Right lobe of liver (tissue), 6 donors: ENCODE results near the gene SRCAP. TPM values are rescaled to one million over a fixed set of nuclear protein-coding genes. Genes with fewer than 3 reads are reported as not detected.

Source experiments
- ATAC-seq, 4 donors: fragments of 200-7000 bp; cut with Tn5 transposase; one replicate each; pipeline ENCODE4 v1.9.1; 2020; ENCODE audit warnings: mild to moderate bottlenecking in 4 of 4, moderate library complexity in 4 of 4
- DNase-seq, 3 donors: peaks; one replicate each; pipeline ENCODE4 v3.0.0-alpha.2; 2020
- H3K27ac ChIP-seq, 3 donors: fragments of 200-600 bp; one replicate each; pipeline ENCODE4 v1.8.0; 2022
- H3K27me3 ChIP-seq, 2 donors: fragments of 200-600 bp; one replicate each; pipeline ENCODE4 v1.8.0; 2022
- H3K36me3 ChIP-seq, 4 donors: fragments of 200-600 bp; sonication (generic) in 1 of 4; one replicate each; pipeline versions ENCODE4 v1.5.1 to v1.8.0; 2017 to 2022; ENCODE audit warnings: control low read depth in 1 of 4
- H3K4me1 ChIP-seq, 4 donors: fragments of 200-600 bp; sonication (generic) in 1 of 4; one replicate each; pipeline versions ENCODE4 v1.5.1 to v1.8.0; 2017 to 2022; ENCODE audit warnings: control low read depth in 1 of 4
- H3K4me3 ChIP-seq, 3 donors: fragments of 200-600 bp; one replicate each; pipeline ENCODE4 v1.8.0; 2022
- H3K9me3 ChIP-seq, 4 donors: fragments of 200-600 bp; sonication (generic) in 1 of 4; one replicate each; pipeline versions ENCODE4 v1.5.1 to v1.8.0; 2017 to 2022; ENCODE audit warnings: control low read depth in 1 of 4
- POLR2A ChIP-seq: fragments of 450-650 bp; IDR thresholded peaks from one replicate; pipeline ENCODE4 v1.6.1; 2017; ENCODE audit warnings: antibody characterized with exemption, mild to moderate bottlenecking
- WGBS: methylation state at CpG from one replicate; pipeline ENCODE4 v1.1.6; 2018; ENCODE audit warnings: low coverage, low lambda C conversion rate; ENCODE audit not compliant: insufficient coverage; ENCODE audit errors: missing lambda C conversion rate; 5-methylcytosine and 5-hydroxymethylcytosine counted together
- intact Hi-C, 2 donors: fragments of 100-400 bp; cut with DNase I; formaldehyde crosslinking; loops; one replicate each; pipeline versions ENCODE4 v1.11.2 to v1.14.1; 2022
- total RNA-seq, 6 experiments: library from RNA; depleted of rRNA in 2 of 6; stranded (reverse); fragments of >200 nt in 2 of 6; fragmentation: NEBNext Ultra II Directional in 3 of 6; extraction: Animal tissue kit (Norgen Biotek cat#: 25700) in 3 of 6; gene quantifications; one replicate each; pipeline versions ENCODE4 v1.1.0 to v1.2.4, GENCODE V29; 2016 to 2023
- TF ChIP-seq, protein P1 (sequence below), 4 donors: fragments of 200-600 bp in 3 of 4; fragments of 450-650 bp in 1 of 4; IDR thresholded peaks; one replicate each; pipeline versions ENCODE4 v1.5.1 to v1.8.0; 2016 to 2022; ENCODE audit warnings: antibody characterized with exemption in 4 of 4, mild to moderate bottlenecking in 2 of 4
- donor health status: DM: no; HTN: yes; CAD: no.
- donor health status: DM: no; HTN: no; CAD: no.
- donor health status: DM: no; HTN: no; CAD: no.
- donor health status: DM: no; HTN: yes; CAD: no.
- donor health status: DM: no; HTN: yes; CAD: no.

Gene SRCAP
- total RNA-seq, 6 experiments from 2014 or later: 12.1 to 31.3 (median 22.6) TPM

DNA sequence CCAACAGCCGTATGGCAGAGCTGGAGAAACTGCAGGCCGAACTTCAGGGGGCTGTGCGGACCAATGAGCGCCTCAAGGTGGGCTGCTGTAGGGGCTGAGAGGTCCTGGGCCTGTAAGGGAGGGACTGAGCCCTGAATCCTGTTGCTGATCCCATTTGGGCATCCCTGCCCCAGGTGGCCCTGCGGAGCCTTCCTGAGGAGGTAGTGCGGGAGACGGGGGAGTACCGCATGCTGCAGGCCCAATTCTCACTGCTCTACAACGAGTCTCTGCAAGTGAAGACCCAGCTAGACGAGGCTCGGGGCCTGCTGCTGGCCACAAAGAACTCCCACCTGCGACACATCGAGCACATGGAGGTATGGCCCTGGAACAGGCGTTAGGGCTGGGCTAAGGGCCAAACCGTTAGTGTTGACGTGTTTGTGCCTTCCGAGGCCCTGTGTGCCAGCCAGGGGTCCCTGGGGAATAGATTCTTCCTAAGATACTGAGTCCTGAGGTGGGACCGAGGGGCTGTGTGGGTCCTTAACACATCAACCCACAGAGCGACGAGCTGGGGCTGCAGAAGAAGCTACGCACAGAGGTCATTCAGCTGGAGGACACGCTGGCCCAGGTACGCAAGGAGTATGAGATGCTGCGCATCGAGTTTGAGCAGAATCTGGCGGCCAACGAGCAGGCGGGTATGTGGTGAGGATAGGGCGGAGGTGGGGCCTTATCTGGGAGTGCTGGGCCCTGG lies 67.4 kb downstream of the SRCAP start:
- 80% methylated on average over 1 of the region's 29 CpGs for WGBS
- peak in 1 of 3 donors; percentile 32 for DNase-seq
- no peak overlapping the region for H3K4me3 ChIP-seq
- intact Hi-C loops: no loop called here
- H3K9me3 ChIP-seq: no peaks in the 10 kb centered on the region
- peaks cover 0 to 18% (median 7%) of the 10 kb centered on the region in 4 donors for H3K4me1 ChIP-seq
- no peak overlapping the region for H3K27ac ChIP-seq
- peaks cover 4 to 81% (median 38%) of the 10 kb centered on the region in 4 donors for H3K36me3 ChIP-seq
- TF ChIP-seq, protein P1, sequence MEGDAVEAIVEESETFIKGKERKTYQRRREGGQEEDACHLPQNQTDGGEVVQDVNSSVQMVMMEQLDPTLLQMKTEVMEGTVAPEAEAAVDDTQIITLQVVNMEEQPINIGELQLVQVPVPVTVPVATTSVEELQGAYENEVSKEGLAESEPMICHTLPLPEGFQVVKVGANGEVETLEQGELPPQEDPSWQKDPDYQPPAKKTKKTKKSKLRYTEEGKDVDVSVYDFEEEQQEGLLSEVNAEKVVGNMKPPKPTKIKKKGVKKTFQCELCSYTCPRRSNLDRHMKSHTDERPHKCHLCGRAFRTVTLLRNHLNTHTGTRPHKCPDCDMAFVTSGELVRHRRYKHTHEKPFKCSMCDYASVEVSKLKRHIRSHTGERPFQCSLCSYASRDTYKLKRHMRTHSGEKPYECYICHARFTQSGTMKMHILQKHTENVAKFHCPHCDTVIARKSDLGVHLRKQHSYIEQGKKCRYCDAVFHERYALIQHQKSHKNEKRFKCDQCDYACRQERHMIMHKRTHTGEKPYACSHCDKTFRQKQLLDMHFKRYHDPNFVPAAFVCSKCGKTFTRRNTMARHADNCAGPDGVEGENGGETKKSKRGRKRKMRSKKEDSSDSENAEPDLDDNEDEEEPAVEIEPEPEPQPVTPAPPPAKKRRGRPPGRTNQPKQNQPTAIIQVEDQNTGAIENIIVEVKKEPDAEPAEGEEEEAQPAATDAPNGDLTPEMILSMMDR (IDR thresholded peaks at IDR 0.05): no peak
- TF ChIP-seq POLR2A: no peak
- no peak for ATAC-seq
- H3K27me3 ChIP-seq: no peaks in the 10 kb centered on the region

DNA sequence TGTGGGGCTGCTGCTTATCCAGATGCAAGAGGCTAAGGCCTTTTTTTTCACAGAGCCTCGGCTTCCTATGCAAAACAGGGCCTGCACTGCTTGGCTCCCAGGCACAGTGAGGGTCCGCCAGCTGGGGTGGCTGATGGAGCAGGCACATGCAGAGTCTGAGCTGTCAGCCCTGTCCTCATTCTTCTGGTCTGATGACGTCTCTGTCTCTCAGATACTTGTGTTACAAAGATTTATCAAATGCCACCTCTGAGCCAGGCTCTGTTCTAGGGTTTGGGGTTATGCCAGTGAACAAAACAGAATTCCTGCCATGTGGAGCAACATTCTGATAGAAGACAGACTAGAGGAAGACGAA lies 67.9 kb downstream of the SRCAP start:
- Histone ChIP-seq H3K27ac (no peak overlapping the region), H3K4me3 (no peak overlapping the region), H3K36me3 (peaks cover 4 to 86% (median 41%) of the 10 kb centered on the region in 4 donors), H3K9me3 (no peaks in the 10 kb centered on the region), H3K27me3 (no peaks in the 10 kb centered on the region), H3K4me1 (peaks cover 0 to 14% (median 5%) of the 10 kb centered on the region in 4 donors)
- ATAC-seq (no peak), DNase-seq (no peak)
- 73% methylated on average over 2 of the region's 4 CpGs for WGBS
- TF ChIP-seq POLR2A: no peak
- TF ChIP-seq, protein P1 (IDR thresholded peaks at IDR 0.05): no peak
- intact Hi-C loops: no loop called here

DNA sequence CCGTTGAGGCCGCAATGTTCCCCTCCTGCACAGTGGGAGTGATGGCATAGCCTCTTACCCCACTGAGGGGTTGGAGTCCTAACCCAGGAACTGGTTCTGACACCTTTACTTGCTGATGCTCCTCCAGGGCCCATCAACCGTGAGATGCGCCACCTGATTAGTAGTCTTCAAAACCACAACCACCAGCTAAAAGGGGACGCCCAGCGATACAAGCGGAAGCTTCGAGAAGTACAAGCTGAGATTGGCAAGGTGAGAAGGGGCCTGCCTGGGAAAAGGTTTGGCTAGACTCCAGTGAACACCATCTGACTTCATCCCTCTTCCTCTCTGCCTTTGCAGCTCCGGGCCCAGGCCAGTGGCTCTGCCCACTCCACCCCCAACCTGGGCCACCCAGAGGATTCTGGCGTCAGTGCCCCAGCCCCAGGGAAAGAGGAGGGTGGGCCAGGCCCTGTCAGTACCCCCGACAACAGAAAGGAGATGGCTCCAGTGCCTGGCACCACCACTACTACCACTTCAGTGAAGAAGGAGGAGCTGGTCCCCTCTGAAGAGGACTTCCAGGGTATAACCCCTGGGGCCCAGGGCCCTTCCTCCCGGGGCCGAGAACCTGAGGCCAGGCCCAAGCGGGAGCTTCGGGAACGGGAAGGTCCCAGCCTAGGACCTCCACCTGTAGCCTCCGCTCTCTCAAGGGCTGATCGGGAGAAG lies 68.9 kb downstream of the SRCAP start:
- intact Hi-C loops: no loop called here
- H3K4me3 ChIP-seq: no peak overlapping the region
- no peak overlapping the region for H3K27ac ChIP-seq
- H3K36me3 ChIP-seq: peaks cover 4 to 94% (median 45%) of the 10 kb centered on the region in 4 donors
- H3K27me3 ChIP-seq: no peaks in the 10 kb centered on the region
- peak in 1 of 3 donors; percentile 50 for DNase-seq
- 82% methylated on average over 8 of the region's 18 CpGs for WGBS
- H3K9me3 ChIP-seq: no peaks in the 10 kb centered on the region
- H3K4me1 ChIP-seq: peaks cover 0 to 10% (median 4%) of the 10 kb centered on the region in 4 donors
- peak in 1 of 4 donors; percentile 29 for ATAC-seq
- TF ChIP-seq, protein P1 (IDR thresholded peaks at IDR 0.05): no peak
- TF ChIP-seq POLR2A: no peak

DNA sequence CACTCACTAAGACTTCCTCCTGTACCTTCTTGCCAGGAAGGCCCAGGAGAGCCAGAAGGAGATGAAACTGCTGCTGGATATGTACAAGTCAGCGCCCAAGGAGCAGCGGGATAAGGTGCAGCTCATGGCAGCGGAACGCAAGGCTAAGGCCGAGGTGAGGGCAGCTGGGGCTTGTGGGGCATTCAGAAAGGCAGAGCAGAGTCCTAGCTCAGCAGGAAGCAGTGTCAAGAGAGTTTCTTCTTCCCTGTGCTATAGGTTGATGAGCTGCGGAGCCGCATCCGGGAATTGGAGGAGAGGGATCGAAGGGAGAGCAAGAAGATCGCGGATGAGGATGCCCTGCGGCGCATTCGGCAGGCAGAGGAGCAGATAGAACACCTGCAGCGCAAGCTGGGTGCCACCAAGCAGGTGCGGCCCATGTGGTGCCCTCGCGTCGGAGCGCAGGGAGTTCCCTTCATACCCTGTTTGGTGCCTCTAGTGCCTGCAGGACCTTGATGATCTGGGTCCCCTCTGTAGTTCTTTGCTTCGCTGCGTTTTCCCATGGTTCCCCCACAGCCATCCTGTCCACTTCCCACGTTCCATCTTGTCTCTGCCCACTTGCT lies 69.7 kb downstream of the SRCAP start:
- Histone ChIP-seq H3K9me3 (no peaks in the 10 kb centered on the region), H3K27me3 (no peaks in the 10 kb centered on the region), H3K36me3 (peaks cover 4 to 89% (median 46%) of the 10 kb centered on the region in 4 donors), H3K4me3 (no peak overlapping the region), H3K27ac (no peak overlapping the region), H3K4me1 (peaks cover 0 to 2% (median 0%) of the 10 kb centered on the region in 4 donors)
- peak in 1 of 3 donors; percentile 42 for DNase-seq
- intact Hi-C loops: no loop called here
- WGBS: 94% methylated on average over 16 of the region's 23 CpGs
- no peak for ATAC-seq
- TF ChIP-seq, protein P1 (IDR thresholded peaks at IDR 0.05): no peak
- TF ChIP-seq POLR2A: no peak
